GM18502 (cell line): ENCODE data around the gene UBA7.
"Not testable (repeated sequence)": the region's sequence is repeated elsewhere in the genome, so short reads cannot be mapped to it uniquely, and the experiment has no call there.

Experiments
- ATAC-seq: cut with Tn5 transposase; IDR thresholded peaks from one replicate; pipeline ENCODE4 v1.9.1; 2021; ENCODE audit warnings: mild to moderate bottlenecking; ENCODE audit not compliant: unreplicated experiment, poor library complexity

The UBA7 gene, protein sequence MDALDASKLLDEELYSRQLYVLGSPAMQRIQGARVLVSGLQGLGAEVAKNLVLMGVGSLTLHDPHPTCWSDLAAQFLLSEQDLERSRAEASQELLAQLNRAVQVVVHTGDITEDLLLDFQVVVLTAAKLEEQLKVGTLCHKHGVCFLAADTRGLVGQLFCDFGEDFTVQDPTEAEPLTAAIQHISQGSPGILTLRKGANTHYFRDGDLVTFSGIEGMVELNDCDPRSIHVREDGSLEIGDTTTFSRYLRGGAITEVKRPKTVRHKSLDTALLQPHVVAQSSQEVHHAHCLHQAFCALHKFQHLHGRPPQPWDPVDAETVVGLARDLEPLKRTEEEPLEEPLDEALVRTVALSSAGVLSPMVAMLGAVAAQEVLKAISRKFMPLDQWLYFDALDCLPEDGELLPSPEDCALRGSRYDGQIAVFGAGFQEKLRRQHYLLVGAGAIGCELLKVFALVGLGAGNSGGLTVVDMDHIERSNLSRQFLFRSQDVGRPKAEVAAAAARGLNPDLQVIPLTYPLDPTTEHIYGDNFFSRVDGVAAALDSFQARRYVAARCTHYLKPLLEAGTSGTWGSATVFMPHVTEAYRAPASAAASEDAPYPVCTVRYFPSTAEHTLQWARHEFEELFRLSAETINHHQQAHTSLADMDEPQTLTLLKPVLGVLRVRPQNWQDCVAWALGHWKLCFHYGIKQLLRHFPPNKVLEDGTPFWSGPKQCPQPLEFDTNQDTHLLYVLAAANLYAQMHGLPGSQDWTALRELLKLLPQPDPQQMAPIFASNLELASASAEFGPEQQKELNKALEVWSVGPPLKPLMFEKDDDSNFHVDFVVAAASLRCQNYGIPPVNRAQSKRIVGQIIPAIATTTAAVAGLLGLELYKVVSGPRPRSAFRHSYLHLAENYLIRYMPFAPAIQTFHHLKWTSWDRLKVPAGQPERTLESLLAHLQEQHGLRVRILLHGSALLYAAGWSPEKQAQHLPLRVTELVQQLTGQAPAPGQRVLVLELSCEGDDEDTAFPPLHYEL

DNA sequence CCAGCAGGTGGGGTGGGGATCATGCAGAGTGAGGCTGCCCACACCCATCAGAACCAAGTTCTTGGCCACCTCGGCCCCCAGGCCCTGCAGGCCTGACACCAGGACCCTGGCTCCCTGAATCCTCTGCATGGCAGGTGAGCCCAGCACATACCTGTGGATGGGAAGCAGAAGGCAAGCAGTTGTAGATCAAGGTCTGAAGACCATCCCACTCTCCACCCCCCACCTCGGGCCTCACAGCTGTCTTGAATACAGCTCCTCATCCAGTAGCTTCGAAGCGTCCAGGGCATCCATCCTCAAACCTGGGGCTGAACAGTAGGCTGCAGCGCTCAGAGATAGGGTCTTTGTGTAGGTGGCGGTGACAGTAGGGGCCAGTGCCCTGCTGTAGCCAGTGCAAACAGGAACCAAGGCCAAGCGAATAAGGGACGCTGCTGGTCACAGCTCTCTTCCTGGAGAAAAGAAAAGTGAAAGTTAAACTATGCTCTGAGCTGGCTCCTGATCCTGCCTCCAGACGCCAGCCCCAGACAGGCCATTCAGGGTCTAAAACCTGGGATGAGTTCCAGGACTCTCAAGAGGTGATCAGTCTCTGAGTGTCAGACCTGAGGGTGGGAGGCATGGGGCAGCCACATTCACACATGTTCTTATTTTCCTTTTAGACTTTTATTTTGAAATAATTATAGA, at the start of gene UBA7:
Gene UBA7, minus strand, starts transcription at position 457 of the 678 bp plus-strand sequence. Its CDS starts 166 bp downstream, at position 291.
- ATAC-seq = peak; percentile 60

DNA sequence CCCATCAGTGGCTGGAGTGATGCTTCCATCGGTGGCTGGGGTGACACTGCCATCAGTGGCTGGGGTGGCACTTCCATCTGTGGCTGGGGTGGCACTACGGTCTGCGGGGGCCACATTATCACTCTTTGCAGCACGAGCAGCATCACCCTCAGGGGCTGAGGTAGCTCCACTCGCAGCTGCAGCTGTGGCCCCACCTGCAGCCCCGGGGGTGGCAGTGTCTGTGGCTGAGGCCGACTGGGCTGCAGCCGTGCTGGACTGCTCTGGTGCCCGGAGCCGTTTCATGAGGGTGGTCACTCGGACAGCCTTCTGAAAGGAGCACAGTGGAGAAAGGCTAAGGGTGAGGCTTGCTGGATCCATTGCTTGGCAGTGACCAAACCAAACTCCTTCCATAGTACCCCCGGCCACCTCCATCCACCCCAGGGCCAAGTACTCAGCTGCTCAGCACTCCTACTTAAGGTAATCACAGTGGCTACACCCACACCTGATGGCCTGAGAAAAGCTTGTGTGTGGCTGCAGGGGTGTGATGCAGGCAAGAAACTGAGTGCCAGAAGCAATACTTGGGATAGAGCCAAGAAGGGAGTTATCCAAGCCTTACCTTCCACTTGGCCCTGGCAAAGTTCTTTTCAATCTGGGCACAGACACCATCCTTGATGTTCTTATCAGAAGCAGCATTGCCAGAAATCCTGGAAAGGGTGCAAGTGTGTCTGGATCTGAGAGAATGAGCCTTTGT, 46.0 kb upstream of the UBA7 start:
- no peak for ATAC-seq

DNA sequence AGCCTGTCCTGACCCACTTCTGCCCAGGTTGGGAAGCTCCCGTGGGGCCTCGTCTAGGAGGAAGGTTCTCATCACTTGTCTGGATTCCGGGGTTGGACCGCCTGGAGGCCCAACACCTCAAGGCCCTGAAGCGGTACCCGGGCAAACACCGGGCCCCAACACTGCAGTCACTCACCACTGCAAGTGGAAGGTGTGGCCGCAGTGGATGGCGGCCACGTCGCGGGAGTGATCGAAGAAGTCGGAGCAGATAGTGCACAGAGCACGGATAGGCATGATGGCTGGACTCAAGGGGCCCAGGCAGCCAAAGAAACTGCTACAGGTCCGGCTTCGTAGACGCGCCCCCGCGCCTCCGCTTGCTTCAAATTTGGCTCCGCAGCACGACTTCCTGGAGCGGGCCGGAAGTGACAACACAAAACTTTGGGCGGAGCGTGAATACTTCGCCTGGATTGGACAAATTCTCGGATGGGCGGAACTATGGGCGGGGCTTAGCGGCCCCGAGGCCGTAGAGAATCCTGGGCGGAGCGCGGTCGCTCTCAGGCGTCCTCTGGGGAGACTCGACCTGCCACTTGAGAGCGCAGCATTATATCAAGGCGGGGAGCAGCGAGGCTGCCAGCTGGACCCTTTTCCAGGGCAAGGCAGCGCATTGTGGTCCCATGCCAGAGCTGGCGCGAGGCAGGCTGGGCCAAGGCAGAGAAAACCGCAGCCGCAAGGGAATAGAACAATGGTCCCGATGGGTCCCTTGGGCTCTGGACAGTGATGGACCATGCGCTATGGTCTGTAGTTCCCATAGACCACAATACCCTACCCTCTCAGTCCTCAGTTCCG, 42.6 kb upstream of the UBA7 start, which contains the start of gene TRAIP:
Gene TRAIP, minus strand, starts transcription at position 384 of the 825 bp plus-strand sequence. Its CDS starts 111 bp downstream, at position 273.
- ATAC-seq = peak; percentile 94

DNA sequence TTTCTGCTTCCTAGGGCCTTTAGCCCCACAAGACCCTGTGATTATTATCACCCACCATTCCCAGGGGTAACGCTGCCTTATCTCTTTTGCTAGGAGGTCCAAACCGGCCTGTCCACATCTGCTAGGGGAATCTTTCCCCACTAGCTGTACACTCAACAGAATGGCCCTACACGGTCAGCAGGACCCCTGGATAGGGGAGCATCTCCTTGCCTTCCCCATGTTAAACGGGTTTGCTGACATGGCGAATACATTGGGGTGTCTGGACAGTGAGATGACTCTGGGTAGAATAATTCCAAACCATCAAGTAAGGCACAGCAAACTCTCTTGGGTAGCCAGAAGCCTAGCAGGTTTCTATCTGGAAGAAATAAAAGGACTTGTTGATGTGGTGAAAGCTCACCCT, 41.9 kb upstream of the UBA7 start:
- no peak for ATAC-seq

DNA sequence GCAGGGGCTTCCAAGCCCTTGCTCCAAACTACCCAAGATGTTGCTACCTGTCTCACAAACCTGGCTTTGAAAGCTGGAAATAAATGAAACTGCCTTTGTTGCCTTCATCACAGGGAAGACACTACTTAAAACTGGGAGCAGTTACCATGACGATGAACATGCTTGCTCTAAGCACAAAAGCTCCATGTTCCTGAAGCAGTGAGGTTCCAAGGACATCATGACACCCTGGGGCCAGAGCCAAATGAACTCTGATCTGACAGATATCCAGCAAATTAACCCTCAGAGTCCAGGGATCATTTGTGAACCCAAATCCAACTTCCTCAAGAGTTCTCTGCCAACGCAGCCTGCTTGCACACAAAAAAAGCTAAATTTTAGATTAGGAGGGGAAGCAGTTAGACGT, 31.9 kb upstream of the UBA7 start:
- ATAC-seq = no peak

DNA sequence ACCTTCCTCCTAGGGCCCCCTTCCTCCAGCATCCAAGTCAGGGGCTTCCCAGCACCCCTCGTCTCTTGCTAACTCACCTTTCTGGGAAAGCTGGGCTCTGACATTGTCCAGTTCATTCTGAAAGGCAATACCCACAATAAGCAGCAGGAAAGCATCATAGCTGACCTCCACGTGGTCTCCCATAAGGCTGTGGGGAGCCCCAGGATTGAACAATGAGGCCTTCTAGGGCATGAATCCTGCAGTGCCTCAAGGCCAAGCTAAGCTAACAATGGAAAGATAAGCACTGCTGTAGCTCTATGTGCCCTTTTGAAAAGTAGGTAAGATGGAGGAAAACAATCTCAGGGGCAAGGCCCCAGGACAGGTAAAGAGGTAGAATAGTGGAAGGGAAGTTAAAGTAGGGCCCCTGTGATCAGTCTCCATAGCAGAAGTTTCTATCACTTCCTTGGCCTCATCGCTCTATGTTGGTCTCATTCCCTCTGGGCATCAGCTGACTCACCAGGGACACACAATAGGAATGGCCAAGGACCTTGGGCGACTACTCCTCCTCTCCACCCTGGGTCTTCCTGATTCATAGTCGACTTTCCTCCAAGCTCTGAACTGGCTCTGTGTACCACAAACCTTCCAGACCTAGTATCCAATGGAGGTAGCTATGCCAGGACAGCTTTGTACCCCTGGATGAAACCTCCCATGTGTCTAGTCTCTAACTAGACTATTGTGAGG, 30.9 kb upstream of the UBA7 start:
- ATAC-seq = no peak

DNA sequence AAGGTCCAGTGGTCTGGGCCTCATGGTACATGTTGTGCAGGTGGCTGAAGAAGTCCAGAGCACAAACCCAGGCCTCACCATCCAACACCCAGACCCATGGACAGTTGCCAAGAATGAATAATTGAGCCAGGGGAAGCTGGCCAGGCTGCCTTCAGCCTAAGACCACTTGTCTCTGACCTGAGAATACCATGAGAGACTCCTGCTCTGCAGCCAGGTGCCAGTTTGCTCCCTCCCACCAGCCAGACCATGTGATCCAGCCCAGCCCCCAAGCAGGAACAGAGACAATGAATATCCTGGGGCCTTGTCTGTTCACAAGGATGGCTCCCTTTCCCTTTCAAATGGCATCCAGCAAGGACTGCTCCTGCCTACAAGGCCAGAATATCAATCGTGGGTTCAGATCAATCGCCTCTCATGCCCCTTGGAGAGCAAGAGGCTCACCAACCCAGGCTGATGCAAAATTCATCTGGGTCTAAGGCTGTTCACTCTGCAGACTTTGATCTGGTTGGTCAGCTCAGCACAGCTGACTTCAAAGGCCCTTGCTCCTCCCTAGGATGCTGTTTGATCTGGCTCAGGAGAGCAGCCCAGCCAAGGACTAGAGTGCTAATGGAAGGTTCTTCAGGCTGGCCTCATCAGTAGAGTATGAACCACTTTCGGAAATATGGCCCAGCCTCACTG, 29.2 kb upstream of the UBA7 start:
- no peak for ATAC-seq

DNA sequence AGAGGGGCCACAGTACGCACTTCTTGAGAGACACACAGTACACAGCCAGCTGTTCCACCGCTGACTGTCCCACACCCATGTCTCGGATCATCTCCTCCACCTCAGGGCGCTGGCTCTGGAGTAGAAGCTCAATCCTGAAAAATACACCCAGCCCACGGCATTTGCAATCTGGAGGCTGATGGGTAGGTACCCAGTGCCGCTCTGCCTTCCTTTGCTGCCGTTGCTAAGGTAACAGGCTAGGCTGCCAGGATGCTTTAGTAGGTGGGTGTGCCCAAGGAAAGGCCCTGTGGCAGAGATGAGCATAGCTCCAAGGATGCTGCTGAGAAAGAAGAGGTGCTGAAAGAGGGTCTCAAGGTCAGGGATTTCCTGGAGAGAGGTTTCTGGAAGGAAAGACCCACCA, 28.1 kb upstream of the UBA7 start:
- no peak for ATAC-seq

DNA sequence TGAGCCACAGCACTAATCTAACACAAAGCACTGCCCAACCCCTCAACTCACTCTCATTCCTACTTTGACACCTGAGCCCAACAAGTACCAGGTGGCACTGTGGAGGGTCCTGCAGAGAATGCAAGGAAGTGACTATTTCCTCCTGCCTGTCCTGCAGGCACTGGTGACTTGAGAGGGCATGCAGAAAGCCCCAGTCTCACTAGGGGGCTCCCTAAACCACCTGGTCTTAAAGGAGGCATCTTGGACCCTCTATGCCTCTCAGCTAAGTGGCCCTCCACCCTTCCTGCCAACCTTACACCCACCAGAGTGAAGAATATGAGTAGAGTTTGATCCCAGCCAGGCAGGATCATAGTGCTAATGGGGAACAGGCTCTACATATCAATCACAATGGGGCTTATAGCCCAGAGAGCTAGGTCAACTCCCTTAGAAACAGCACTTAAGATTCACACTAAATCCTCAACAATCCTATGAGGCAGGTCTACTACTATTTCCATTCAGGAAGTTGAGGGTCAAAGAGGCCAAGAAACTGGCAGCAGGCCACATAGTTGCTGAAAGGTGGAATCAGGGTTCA, 27.5 kb upstream of the UBA7 start:
- ATAC-seq = no peak

DNA sequence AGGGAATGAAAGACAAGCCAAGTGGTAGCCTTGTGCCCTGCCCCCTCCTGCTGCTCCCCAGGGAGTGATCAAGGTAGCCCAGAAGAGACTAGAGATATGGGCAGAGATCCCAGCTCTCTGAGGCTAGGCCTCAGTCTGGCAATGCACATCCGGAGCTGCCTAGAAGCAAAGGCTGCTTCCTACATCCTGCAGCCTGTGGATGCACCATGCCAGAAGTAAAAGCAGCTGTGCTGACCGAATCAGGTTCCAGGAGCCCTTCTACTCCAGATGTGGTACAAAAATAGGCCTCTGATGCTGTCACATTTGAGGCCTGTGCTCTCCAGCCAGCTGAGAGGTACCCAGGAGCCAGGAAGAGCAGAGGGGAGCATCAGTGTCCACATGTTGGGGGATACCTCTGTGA, 26.6 kb upstream of the UBA7 start:
- no peak for ATAC-seq

DNA sequence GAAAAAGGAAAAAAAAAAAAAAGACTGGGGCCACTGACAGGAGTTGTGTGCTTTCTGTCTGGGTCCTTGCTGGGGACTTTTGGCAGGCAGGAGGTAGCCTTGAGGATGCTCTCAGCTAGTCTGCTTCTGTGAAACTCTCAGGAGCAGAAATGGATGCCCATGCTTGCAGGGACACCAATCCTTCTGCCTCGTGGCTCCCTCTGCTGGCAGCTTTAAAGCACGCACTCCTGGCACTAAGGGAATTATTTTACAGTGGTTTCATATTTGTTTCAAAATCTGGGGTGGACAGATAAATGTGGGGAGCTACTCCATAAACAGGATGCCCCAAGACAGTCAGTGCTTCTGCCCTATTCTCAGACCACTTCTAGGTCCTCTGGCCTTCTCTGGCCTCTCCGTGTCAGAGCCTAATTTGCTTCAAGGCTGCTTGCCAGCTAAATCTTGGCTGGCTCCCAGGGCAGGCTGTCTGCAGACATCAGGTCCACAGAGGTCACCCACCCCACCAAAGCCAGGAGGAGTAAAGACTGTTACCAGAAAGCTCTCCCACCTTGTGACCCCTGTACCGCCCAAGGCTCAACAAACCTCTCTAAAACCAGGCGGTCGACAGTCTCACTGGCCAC, 25.5 kb upstream of the UBA7 start:
- ATAC-seq = no peak

DNA sequence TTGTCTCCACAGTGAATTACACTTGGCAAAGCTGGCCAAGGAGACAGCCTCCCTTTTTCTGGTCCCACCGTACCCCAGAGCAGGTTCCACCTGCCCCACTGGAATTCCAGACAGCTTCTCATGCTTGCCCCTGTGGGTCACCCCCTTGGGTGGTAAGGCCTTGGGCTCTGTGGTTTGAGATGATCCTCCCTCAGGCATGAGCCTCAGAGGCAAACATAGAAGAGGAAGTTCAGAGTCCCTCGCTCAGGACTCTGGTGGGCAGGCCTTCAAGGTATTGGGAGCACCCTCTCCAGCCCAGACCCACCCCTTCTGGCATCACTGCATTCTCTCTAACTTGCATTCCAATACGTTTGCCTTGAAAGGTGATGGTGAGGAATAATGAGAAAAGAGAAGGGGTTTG, 17.6 kb upstream of the UBA7 start:
- no peak for ATAC-seq

DNA sequence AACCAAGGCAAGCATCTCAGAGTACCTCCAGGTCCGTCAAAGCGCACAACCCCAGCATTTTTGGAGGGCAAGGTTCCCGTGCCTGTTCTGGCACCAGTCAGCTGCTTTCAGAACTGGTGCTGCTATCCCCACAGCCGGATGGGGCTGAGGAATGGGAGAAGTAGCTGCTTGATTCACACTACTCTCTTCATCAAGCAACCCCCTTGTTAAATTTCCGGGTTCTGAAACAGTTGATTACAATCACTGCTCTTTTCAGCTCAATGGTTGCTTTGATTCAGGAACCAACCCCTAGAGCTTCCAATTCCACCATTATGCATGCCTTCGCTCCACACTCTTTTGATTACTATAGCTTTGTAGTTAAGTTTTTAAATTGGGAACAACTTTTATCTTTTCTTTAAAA, 12.3 kb upstream of the UBA7 start:
- no peak for ATAC-seq

DNA sequence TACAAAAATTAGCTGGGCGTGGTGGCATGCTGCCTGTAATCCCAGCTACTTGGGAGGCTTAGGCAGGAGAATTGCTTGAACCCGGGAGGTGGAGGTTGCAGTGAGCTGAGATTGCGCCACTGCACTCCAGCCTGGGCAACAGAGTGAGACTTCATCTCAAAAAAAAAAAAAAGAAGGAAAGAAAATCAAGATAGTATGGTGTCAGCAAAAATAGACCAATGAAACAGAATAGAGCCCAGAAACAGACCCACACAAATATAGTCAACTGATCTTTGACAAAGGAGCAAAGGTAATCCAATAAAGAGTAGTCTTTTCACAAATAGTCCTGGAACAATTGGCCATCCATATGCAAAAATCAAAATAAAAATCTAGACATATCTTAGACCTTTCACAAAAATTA, 9.4 kb upstream of the UBA7 start:
- ATAC-seq = not testable (repeated sequence)

DNA sequence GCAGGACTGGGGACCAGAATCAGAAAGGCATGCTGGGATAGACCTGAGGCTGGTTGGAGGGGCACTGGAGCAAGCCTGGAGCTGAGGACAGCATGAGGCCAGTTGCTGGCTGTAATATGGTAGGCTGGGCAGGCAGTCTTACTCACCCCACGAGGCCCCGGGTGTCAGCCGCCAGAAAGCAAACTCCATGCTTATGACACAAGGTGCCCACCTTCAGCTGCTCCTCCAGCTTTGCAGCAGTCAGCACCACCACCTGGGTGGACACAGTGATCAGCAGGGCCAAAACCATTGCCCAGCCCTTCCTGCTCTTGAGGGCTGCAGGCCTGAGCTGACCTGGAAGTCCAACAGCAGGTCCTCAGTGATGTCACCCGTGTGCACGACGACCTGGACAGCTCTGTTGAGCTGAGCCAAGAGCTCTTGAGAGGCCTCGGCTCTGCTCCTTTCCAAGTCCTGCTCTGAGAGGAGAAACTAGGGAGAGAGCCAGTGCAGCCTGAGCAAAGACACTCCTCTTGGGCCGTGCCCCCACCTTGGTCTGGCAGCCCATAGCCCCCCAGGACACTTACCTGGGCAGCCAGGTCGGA, 747 bp downstream of the UBA7 start:
- no peak for ATAC-seq

DNA sequence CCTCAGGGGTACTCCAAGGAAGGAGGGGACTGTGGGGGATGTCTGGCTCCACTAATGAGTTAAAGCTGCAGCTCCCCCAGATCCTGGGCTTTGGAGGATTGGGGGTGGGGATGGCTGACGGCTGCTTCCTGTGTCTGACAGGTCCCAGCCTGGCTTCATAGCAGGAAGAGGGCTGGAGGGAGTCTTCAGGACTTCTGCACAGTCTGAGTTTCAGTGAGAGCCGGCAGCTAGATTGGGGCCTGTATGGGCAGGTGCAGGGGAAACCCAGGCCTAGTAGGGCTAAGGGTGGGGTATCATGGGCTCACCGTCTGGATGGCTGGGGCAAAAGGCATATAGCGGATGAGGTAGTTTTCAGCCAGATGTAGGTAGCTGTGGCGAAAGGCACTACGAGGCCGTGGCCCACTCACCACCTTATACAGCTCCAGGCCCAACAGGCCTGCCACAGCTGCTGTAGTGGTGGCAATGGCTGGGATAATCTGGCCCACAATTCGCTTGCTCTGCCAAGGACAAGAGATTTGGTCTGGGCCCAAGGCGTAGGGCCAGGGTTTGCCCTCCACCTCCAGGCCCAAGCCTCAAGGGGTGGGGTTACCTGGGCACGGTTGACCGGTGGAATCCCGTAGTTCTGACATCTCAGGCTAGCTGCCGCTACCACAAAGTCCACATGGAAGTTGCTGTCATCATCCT, 6.2 kb downstream of the UBA7 start:
- ATAC-seq = no peak
